ENCODE results near the gene TENM4. TPM values are rescaled to one million over a fixed set of nuclear protein-coding genes. Genes with fewer than 3 reads are reported as not detected.

Gene TENM4
- polyA plus RNA-seq, 3 donors = 23.2 to 32.9 (median 23.7) TPM

- DNase-seq (ENCODE audit: extremely low read depth in 1 of 11, low read depth in 9 of 11, low spot score in 4 of 11) = no peak
Observed at GRCh38 chr11:78791254-78791653, 649.6 kb downstream of the TENM4 start.

DNA sequence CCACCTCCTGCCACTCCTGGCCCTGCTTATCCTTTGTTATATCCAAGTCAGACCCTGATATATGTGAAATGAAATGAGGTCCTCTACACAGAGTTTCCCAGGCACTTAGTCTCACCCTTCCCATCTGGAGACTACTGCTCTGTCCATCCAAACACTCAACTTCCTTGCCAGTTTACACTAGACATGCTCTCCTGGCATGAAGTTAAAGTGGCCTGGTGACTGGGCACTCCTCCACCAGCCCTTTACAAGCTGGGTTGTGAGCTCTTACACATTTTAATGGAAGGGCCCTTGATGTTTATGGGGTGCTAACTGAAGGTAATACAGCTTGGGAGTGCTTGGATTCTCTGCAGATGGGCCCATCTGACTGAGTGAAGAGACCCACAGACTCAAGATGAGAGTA, 650.0 kb downstream of the TENM4 start:
- no peak for DNase-seq (ENCODE audit: extremely low read depth in 1 of 11, low read depth in 9 of 11, low spot score in 4 of 11)

DNA sequence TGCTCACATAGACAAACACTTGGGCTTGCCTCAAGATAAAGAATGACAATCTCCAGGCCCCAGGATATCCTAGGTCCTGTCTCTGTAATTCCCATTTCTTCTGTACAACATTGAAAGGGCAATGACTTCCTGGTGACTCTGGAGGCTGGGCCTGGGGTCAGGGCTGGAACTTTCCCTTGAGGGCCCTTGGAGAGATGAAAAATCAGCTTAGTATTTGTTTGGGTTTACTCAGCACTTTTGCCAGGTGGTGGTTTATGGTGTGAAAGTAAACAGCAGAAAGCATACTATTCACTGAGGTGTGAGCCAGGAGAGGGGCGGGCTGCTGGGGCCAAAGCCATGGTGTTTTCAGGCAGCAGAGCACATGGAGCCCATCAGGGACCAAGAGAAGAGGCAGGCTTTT, 651.5 kb downstream of the TENM4 start:
- no peak for DNase-seq (ENCODE audit: extremely low read depth in 1 of 11, low read depth in 9 of 11, low spot score in 4 of 11)

GRCh38 chr11:78788533-78788932, 652.3 kb downstream of the TENM4 start:
- DNase-seq (ENCODE audit: extremely low read depth in 1 of 11, low read depth in 9 of 11, low spot score in 4 of 11) = no peak

GRCh38 chr11:78787696-78788095, 653.1 kb downstream of the TENM4 start:
- DNase-seq (ENCODE audit: extremely low read depth in 1 of 11, low read depth in 9 of 11, low spot score in 4 of 11) = no peak

GRCh38 chr11:78786746-78787145, 654.1 kb downstream of the TENM4 start:
- no peak for DNase-seq (ENCODE audit: extremely low read depth in 1 of 11, low read depth in 9 of 11, low spot score in 4 of 11)

- no peak for DNase-seq (ENCODE audit: extremely low read depth in 1 of 11, low read depth in 9 of 11, low spot score in 4 of 11)
Observed at GRCh38 chr11:78786086-78786485, 654.7 kb downstream of the TENM4 start.

DNA sequence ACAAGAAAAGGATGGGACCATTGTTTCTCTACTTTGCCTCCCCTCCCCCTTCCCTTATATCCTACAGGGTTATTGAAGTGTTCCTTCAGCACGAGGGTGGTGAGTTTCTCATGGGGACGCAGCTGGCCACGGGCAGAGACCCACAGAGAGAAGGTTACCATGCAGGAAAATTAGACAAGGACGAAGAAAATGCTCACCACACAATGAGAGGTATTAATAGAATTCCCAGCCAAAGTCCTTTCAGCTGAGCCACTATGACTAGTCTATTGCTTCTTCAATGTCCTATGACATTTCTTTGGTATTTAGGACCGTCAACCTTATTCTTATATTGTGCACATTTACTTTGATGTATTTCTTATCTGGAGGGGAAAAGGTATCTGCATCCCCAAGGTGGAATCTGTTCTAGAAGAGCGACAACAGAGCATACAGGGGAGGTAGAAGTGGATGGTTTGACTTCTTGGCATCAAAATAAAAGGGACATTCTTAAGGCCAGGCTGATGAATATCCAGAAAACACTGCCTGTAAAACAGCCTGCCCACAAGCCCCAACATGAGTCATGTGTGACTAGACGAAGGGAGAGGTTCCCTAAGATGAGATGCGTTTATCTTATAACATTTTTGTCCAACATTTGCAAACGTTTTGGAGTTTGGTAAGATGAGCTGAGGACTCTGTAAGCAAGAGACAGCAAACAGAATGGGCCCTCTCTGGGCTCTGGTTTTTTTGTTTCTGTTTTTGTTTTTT, 656.3 kb downstream of the TENM4 start:
- DNase-seq (ENCODE audit: extremely low read depth in 1 of 11, low read depth in 9 of 11, low spot score in 4 of 11) = no peak

- DNase-seq (ENCODE audit: extremely low read depth in 1 of 11, low read depth in 9 of 11, low spot score in 4 of 11) = no peak
Observed at GRCh38 chr11:78783846-78784245, 657.0 kb downstream of the TENM4 start.

GRCh38 chr11:78783301-78783700, 657.5 kb downstream of the TENM4 start:
- no peak for DNase-seq (ENCODE audit: extremely low read depth in 1 of 11, low read depth in 9 of 11, low spot score in 4 of 11)

DNA sequence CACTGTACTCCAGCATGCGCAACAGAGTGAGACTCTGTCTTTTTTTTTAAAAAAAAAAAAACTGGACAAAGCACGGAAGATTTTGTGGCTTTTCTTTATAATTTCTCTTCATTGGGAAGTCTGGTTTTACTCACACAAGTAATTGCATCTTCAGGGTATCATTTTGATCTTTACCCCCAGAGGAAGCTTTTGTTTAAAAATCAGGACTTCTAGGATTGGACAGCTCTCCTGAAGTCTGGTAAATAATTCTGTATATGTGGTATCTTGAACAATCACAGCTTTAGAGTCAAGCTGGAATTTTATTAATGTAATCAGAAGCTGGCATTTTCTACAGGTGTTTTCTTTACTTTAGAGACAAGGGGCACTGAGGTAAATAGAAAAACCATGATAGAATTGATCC, 658.1 kb downstream of the TENM4 start:
- DNase-seq (ENCODE audit: extremely low read depth in 1 of 11, low read depth in 9 of 11, low spot score in 4 of 11) = no peak

GRCh38 chr11:78780889-78781288, 659.9 kb downstream of the TENM4 start:
- DNase-seq (ENCODE audit: extremely low read depth in 1 of 11, low read depth in 9 of 11, low spot score in 4 of 11) = no peak

DNA sequence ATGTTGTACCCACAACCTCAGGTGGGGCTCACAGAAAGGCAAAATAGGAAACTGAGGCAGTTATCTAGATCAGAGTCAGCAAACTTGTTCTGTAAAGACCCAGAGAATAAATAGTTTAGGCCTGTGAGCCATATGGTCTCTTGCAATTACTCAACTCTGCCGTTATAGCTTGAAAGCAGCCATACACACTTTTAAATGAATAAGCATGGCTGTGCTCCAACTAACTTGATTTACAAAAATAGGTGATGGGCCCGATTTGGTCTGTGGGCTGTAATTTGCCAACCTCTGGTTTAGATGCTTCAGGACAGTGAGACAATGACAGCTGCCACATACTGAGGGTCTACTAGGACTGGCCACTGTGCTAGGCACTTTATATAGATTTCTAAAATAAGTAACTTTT, 667.3 kb downstream of the TENM4 start:
- no peak for DNase-seq (ENCODE audit: extremely low read depth in 1 of 11, low read depth in 9 of 11, low spot score in 4 of 11)

- no peak for DNase-seq (ENCODE audit: extremely low read depth in 1 of 11, low read depth in 9 of 11, low spot score in 4 of 11)
Observed at GRCh38 chr11:78773077-78773476, 667.8 kb downstream of the TENM4 start.

GRCh38 chr11:78772186-78772585, 668.6 kb downstream of the TENM4 start:
- DNase-seq (ENCODE audit: extremely low read depth in 1 of 11, low read depth in 9 of 11, low spot score in 4 of 11) = no peak

- DNase-seq (ENCODE audit: extremely low read depth in 1 of 11, low read depth in 9 of 11, low spot score in 4 of 11) = no peak
Observed at GRCh38 chr11:78770931-78771330, 669.9 kb downstream of the TENM4 start.

DNA sequence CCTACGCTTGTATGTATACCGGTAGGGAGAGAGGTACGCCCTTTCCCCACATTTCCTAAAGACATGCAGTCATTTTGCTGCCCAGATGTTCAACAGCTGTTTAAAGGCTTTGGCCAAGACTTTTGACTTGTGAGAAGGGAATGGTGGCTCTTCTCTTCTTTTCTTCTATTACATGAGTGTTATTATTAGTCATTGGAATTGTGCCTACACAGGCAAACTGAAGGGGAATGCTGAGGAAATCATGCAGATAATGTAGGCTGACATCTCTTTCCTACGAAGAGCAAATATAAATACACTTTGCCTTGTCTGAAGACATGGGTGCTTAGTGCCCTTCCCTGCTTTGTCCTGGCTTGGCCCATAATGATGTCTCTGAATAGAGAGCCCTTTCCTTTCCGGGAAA, 671.9 kb downstream of the TENM4 start:
- no peak for DNase-seq (ENCODE audit: extremely low read depth in 1 of 11, low read depth in 9 of 11, low spot score in 4 of 11)

DNA sequence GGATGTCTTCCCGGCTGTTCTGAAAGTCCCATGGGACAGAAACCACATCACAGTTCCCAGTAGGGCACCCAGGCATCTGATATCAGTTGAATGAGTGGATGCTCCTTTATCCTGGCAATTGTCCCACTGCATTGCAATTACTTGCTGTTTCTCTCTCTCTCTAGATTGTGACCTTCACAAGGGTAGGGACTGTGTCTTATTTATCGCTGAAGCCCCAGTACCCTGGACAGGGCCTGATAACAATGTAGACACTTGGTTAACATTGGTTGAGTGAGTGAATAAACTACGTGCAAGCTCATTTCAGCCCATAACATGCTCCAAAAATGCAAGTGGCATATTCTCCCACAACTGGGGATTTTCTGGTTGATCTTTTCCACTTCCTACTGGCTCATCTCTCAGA, 672.5 kb downstream of the TENM4 start:
- no peak for DNase-seq (ENCODE audit: extremely low read depth in 1 of 11, low read depth in 9 of 11, low spot score in 4 of 11)

- DNase-seq (ENCODE audit: extremely low read depth in 1 of 11, low read depth in 9 of 11, low spot score in 4 of 11) = no peak
Observed at GRCh38 chr11:78767027-78767932, 673.5 kb downstream of the TENM4 start.

- DNase-seq (ENCODE audit: extremely low read depth in 1 of 11, low read depth in 9 of 11, low spot score in 4 of 11) = no peak
Observed at GRCh38 chr11:78764946-78765345, 675.9 kb downstream of the TENM4 start.
